HG03439 (cell line): ENCODE results near the gene RRN3.
"Not testable (repeated sequence)": the region's sequence is repeated elsewhere in the genome, so short reads cannot be mapped to it uniquely, and the experiment has no call there.

Source experiments
- ATAC-seq: cut with Tn5 transposase; IDR thresholded peaks from one replicate; pipeline ENCODE4 v1.9.1; 2021; ENCODE audit warnings: mild to moderate bottlenecking, moderate library complexity; ENCODE audit not compliant: unreplicated experiment

Gene RRN3

GRCh38 chr16:15029749-15030148 lies 64.3 kb downstream of the RRN3 start:
- ATAC-seq: not testable (repeated sequence)

GRCh38 chr16:15028801-15029698 lies 65.0 kb downstream of the RRN3 start:
- not testable (repeated sequence) for ATAC-seq

GRCh38 chr16:15028345-15028715 lies 65.7 kb downstream of the RRN3 start:
- ATAC-seq: not testable (repeated sequence)

- ATAC-seq: not testable (repeated sequence)
These were observed 66.3 kb downstream of the RRN3 start for GRCh38 chr16:15027503-15028344.

GRCh38 chr16:15027051-15027450 lies 67.0 kb downstream of the RRN3 start:
- not testable (repeated sequence) for ATAC-seq

- ATAC-seq: not testable (repeated sequence)
These were observed 68.7 kb downstream of the RRN3 start for GRCh38 chr16:15025234-15025951.

GRCh38 chr16:15024858-15025199 lies 69.2 kb downstream of the RRN3 start:
- not testable (repeated sequence) for ATAC-seq

- ATAC-seq: not testable (repeated sequence)
These were observed 70.5 kb downstream of the RRN3 start for GRCh38 chr16:15023381-15024077.

GRCh38 chr16:15022194-15022593 lies 71.9 kb downstream of the RRN3 start:
- peak; percentile 60 for ATAC-seq

- ATAC-seq: not testable (repeated sequence)
These were observed 72.6 kb downstream of the RRN3 start for GRCh38 chr16:15021429-15021828.

GRCh38 chr16:15016951-15017580 lies 77.0 kb downstream of the RRN3 start:
- ATAC-seq: not testable (repeated sequence)

- not testable (repeated sequence) for ATAC-seq
These were observed 77.7 kb downstream of the RRN3 start for GRCh38 chr16:15016354-15016753.

- ATAC-seq: not testable (repeated sequence)
These were observed 78.4 kb downstream of the RRN3 start for GRCh38 chr16:15015671-15016070.

GRCh38 chr16:15012941-15013340 lies 81.1 kb downstream of the RRN3 start:
- not testable (repeated sequence) for ATAC-seq
